ENCODE results near the gene TPT1. TPM values are rescaled to one million over a fixed set of nuclear protein-coding genes. Genes with fewer than 3 reads are reported as not detected.

TPT1 gene
- total and polyA plus RNA-seq, 12 donors, result 3,297 to 6,104 (median 3,852) TPM

- Histone ChIP-seq H3K4me1 (peaks cover 0 to 25% (median 18%) of the 10 kb centered on the region in 9 donors), H3K27ac (no peak overlapping the region), H3K4me3 (peak overlapping the region; percentile 8 to 64 (median 58)), H3K9me3 (no peaks in the 10 kb centered on the region), H3K27me3 (peaks cover 0 to 7% (median 0%) of the 10 kb centered on the region in 7 donors), H3K36me3 (no peaks in the 10 kb centered on the region)
- 12 to 20% methylated on average over 15 of the region's 15 CpGs for WGBS, 2 donors
- intact Hi-C loops (cut with DNase I), result loop anchor here in 1 of 10 donors (2.0 kb wide), 1 partner anchor 118 kb away; no protein-coding TSS in a partner anchor
- no peak for ATAC-seq
- DNase-seq, result no peak
- TF ChIP-seq, protein P1, sequence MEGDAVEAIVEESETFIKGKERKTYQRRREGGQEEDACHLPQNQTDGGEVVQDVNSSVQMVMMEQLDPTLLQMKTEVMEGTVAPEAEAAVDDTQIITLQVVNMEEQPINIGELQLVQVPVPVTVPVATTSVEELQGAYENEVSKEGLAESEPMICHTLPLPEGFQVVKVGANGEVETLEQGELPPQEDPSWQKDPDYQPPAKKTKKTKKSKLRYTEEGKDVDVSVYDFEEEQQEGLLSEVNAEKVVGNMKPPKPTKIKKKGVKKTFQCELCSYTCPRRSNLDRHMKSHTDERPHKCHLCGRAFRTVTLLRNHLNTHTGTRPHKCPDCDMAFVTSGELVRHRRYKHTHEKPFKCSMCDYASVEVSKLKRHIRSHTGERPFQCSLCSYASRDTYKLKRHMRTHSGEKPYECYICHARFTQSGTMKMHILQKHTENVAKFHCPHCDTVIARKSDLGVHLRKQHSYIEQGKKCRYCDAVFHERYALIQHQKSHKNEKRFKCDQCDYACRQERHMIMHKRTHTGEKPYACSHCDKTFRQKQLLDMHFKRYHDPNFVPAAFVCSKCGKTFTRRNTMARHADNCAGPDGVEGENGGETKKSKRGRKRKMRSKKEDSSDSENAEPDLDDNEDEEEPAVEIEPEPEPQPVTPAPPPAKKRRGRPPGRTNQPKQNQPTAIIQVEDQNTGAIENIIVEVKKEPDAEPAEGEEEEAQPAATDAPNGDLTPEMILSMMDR (IDR thresholded peaks at IDR 0.05), result no peak
Measured at GRCh38 chr13:45310341-45311131, 30.4 kb downstream of the TPT1 start.

- Histone ChIP-seq H3K9me3 (no peaks in the 10 kb centered on the region), H3K27ac (no peak overlapping the region), H3K4me3 (no peak overlapping the region), H3K27me3 (peaks cover 0 to 7% (median 0%) of the 10 kb centered on the region in 7 donors), H3K36me3 (no peaks in the 10 kb centered on the region), H3K4me1 (peaks cover 0 to 24% (median 18%) of the 10 kb centered on the region in 9 donors)
- TF ChIP-seq, protein P1 (IDR thresholded peaks at IDR 0.05), result no peak
- intact Hi-C loops (cut with DNase I), result loop anchor here in 7 of 10 donors (5.0 to 10.0 kb wide), 5 partner anchors 112 to 335 kb away; partner anchors contain the start of genes GPALPP1 (in 1 of the 7) and NUFIP1 (in 1 of the 7)
- no peak for ATAC-seq
- no peak for DNase-seq
Measured at GRCh38 chr13:45306966-45307365, 34.0 kb downstream of the TPT1 start.

DNA sequence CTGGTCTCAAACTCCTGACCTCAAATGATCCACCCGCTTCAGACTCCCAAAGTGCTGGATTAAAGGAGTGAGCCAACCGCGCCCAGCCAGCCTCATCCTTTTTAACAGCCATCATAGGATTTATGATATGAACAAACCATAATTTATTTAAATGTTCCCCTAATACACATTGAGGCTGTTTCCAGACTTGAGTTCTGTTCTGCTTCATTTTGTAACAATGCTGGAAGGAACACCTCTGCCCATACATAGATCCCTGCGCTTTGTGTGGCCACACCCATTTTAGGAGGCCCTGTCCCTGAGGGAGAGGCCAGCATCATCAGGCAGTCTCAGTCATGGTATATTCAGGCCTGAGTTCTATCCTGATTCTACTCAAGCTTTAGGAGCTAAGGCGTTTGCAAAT, 35.9 kb downstream of the TPT1 start:
- TF ChIP-seq, protein P1 (IDR thresholded peaks at IDR 0.05), result no peak
- WGBS, 2 donors, result 88 to 92% methylated on average over 5 of the region's 5 CpGs
- no peak overlapping the region for H3K27ac ChIP-seq
- no peak for DNase-seq
- H3K27me3 ChIP-seq, result peaks cover 0 to 5% (median 0%) of the 10 kb centered on the region in 7 donors
- no peaks in the 10 kb centered on the region for H3K36me3 ChIP-seq
- H3K4me1 ChIP-seq, result peaks cover 0 to 8% (median 6%) of the 10 kb centered on the region in 9 donors
- H3K9me3 ChIP-seq, result no peaks in the 10 kb centered on the region
- no peak for ATAC-seq
- intact Hi-C loops (cut with DNase I), result loop anchor here in 7 of 10 donors (5.0 to 10.0 kb wide), 5 partner anchors 110 to 333 kb away; partner anchors contain the start of genes GPALPP1 (in 1 of the 7) and NUFIP1 (in 1 of the 7)
- no peak overlapping the region for H3K4me3 ChIP-seq

GRCh38 chr13:45303866-45304265, 37.1 kb downstream of the TPT1 start:
- TF ChIP-seq, protein P1 (IDR thresholded peaks at IDR 0.05), result no peak
- Histone ChIP-seq H3K36me3 (no peaks in the 10 kb centered on the region), H3K9me3 (no peaks in the 10 kb centered on the region), H3K4me3 (no peak overlapping the region), H3K4me1 (peaks cover 0 to 6% (median 0%) of the 10 kb centered on the region in 9 donors), H3K27ac (no peak overlapping the region), H3K27me3 (peaks cover 0 to 5% (median 0%) of the 10 kb centered on the region in 7 donors)
- ATAC-seq, result no peak
- 89 to 92% methylated on average over 5 of the region's 5 CpGs for WGBS, 2 donors
- intact Hi-C loops (cut with DNase I), result loop anchor here in 3 of 10 donors (10.0 kb wide), 3 partner anchors 109 to 329 kb away; partner anchors contain the start of genes GPALPP1 (in 1 of the 3) and NUFIP1 (in 1 of the 3)
- no peak for DNase-seq

All from heart right ventricle (tissue), 16 donors.